Adipocyte (in vitro differentiated cells): Measurements from ENCODE around the gene RBFOX1.

Experiments
- DNase-seq: peaks from one replicate; pipeline ENCODE4 v3.0.0-alpha.2; 2015; ENCODE audit warnings: low read depth
- H3K27me3 ChIP-seq: replicated peaks from 2 replicates; pipeline ENCODE4 v1.7.0; 2013; ENCODE audit warnings: mild to moderate bottlenecking, low read length, moderate library complexity; ENCODE audit not compliant: control insufficient read depth, insufficient read depth
- H3K36me3 ChIP-seq: 2 replicates; pipeline ENCODE4 v1.7.0; 2013; ENCODE audit warnings: low read length, mild to moderate bottlenecking, moderate library complexity; ENCODE audit not compliant: control insufficient read depth, insufficient read depth, severe bottlenecking
- H3K4me1 ChIP-seq: 2 replicates; pipeline ENCODE4 v1.7.0; 2013; ENCODE audit warnings: mild to moderate bottlenecking, low read length, moderate library complexity; ENCODE audit not compliant: control insufficient read depth, insufficient read depth
- H3K4me3 ChIP-seq: 2 replicates; pipeline ENCODE4 v1.7.0; 2013; ENCODE audit warnings: mild to moderate bottlenecking, low read length, moderate library complexity
- H3K9ac ChIP-seq: 2 replicates; pipeline ENCODE4 v1.7.0; 2013; ENCODE audit warnings: mild to moderate bottlenecking, low read length, moderate library complexity
- H3K9me3 ChIP-seq: 2 replicates; pipeline ENCODE4 v1.7.0; 2013; ENCODE audit warnings: mild to moderate bottlenecking, low read length, moderate library complexity; ENCODE audit not compliant: control insufficient read depth

The RBFOX1 gene

DNA sequence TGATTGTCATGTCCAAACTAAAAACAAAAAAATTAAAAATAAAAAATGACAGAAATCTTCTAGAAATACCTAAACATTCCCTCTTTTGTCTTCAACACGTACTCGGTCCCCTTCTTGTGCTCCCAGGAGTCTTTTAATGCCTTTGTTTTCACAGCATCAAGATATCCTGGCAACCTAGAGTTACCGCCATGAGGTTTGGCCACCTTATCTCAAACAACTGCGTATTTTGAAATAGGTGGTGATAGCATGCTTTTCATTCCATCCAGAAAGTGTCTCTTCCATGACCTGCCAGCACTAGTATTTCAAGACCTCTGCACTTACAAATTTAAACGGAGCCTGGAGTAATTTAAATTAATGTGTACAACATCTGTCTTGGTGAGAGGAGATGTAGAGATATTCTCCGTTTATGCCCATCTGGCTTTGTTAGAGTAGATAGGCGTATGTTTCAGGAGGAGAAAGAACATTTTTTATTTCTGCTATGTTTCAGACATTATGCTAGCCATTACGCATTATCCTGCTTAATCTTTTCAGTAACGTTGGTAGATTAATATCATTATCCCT lies 42.0 kb downstream of the RBFOX1 start:
- Histone ChIP-seq H3K36me3 (no peaks in the 10 kb centered on the region), H3K4me1 (no peaks in the 10 kb centered on the region), H3K9me3 (no peaks in the 10 kb centered on the region), H3K9ac (no peak overlapping the region), H3K4me3 (no peak overlapping the region), H3K27me3 (no peaks in the 10 kb centered on the region)
- DNase-seq: no peak

DNA sequence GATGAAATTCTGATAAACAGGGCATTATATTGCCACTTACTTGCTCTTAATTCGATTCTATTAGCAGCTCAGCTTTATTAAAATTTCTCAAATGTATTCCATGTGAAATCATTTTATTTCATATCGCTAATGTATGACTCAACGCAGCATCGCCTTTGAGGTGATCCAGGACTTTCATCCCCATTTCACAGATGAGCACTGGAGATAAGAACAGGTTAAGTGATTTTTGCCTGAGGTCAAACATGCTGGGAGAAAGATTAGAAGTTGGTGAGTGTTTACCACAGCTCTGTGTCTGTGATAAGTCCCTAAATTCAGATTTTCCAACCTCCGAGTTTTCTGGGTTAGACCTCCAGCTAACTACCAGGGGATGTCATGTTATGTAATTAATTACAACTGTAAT lies 43.6 kb downstream of the RBFOX1 start:
- Histone ChIP-seq H3K4me1 (no peaks in the 10 kb centered on the region), H3K9me3 (no peaks in the 10 kb centered on the region), H3K27me3 (no peaks in the 10 kb centered on the region), H3K9ac (no peak overlapping the region), H3K36me3 (no peaks in the 10 kb centered on the region), H3K4me3 (no peak overlapping the region)
- DNase-seq: no peak

DNA sequence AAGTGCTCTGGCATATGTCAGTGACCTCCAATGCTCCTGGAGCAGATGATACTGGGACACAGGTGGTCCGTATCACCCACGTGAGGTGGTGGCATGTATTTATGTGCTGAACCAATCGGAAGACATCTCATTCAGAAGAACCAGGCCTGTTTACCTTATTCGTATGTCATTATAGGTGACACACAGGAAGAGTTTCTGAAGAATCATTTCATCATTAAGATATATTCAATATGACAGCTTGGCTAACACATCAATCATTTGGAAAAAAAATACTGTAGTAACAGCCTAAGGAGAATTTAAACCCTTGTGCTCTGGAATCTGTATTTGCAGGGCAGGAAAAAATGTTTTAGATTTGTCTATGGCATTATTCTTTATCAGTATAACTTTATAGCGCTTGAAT lies 44.6 kb downstream of the RBFOX1 start:
- Histone ChIP-seq H3K9ac (no peak overlapping the region), H3K27me3 (no peaks in the 10 kb centered on the region), H3K4me1 (no peaks in the 10 kb centered on the region), H3K36me3 (no peaks in the 10 kb centered on the region), H3K4me3 (no peak overlapping the region), H3K9me3 (no peaks in the 10 kb centered on the region)
- no peak for DNase-seq

DNA sequence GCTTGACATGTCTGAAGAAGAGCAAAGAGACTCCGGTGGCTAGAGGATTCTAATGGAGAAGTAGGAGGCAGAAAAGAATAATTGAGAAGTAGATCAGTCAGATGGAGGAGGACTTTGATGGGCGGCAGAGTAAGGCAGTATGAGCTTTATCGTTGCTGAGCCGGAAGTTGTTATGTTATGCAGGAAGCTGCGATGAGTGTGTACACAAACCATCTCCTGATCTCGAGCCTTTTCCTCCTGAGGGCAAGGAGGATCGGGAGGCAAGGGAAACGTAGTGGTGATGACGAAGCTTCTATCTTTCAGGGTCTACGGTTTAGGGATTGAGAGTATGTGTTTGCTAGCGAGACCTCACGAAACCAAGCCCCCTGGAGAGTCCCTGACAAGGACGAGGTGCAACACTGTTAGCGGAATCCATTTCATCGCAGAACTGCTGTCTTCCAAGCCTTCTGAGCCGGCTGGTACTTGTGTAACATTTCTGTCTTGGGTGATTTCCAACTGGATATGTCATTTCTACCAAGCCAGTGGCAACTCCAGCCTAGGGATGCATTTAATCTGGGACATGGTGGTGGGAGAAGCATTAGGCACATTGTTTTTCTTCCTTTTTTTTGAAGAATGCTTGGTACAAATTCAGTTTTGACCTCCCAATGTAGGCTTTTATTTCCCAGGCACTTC lies 45.5 kb downstream of the RBFOX1 start:
- Histone ChIP-seq H3K9ac (no peak overlapping the region), H3K4me1 (no peaks in the 10 kb centered on the region), H3K36me3 (no peaks in the 10 kb centered on the region), H3K9me3 (no peaks in the 10 kb centered on the region), H3K27me3 (no peaks in the 10 kb centered on the region), H3K4me3 (no peak overlapping the region)
- DNase-seq: no peak

DNA sequence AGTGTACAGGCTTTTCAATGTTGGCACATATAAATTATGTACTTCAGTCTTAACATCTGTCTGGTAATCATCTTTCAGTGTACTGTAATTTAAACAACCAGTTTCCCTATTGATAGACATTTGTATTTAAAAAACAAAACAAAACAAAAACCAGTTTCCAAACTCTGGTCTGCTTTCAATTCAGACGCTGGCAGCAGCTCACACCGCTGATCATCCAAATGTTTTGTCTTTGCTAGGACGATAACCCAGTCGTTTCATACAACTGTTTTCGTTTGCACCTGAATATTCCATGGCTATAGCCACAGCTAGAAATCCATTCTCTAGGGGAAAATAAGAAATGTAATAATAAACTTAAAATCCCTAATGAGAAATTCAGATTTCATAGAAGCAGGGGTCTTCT lies 47.8 kb downstream of the RBFOX1 start:
- Histone ChIP-seq H3K36me3 (no peaks in the 10 kb centered on the region), H3K9ac (no peak overlapping the region), H3K4me1 (no peaks in the 10 kb centered on the region), H3K4me3 (no peak overlapping the region), H3K9me3 (no peaks in the 10 kb centered on the region), H3K27me3 (no peaks in the 10 kb centered on the region)
- DNase-seq: no peak

GRCh38 chr16:7380911-7381310 lies 48.3 kb downstream of the RBFOX1 start:
- H3K4me3 ChIP-seq: no peak overlapping the region
- no peaks in the 10 kb centered on the region for H3K27me3 ChIP-seq
- no peaks in the 10 kb centered on the region for H3K36me3 ChIP-seq
- no peaks in the 10 kb centered on the region for H3K9me3 ChIP-seq
- DNase-seq: no peak
- H3K4me1 ChIP-seq: no peaks in the 10 kb centered on the region
- H3K9ac ChIP-seq: no peak overlapping the region

DNA sequence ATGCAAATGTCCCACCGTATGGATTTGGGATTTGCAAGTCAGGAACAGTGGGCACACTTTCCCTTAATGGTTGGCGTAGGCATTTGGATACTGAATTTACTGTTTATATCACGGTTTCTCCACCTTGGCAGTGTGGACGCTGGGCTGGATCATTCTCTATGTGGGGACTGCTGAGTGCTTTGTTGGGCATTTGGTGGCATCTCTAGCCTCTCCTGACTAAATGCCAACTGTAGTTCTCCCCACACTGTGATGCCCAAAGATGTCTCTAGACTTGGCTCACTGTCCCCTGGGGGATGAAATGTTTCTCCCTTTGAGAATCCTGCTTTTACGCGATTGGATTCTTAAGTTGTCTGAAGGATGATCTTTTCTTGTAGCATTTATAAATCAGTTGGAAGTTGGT lies 49.0 kb downstream of the RBFOX1 start:
- Histone ChIP-seq H3K27me3 (no peaks in the 10 kb centered on the region), H3K9ac (no peak overlapping the region), H3K36me3 (no peaks in the 10 kb centered on the region), H3K4me1 (no peaks in the 10 kb centered on the region), H3K4me3 (no peak overlapping the region), H3K9me3 (no peaks in the 10 kb centered on the region)
- no peak for DNase-seq

DNA sequence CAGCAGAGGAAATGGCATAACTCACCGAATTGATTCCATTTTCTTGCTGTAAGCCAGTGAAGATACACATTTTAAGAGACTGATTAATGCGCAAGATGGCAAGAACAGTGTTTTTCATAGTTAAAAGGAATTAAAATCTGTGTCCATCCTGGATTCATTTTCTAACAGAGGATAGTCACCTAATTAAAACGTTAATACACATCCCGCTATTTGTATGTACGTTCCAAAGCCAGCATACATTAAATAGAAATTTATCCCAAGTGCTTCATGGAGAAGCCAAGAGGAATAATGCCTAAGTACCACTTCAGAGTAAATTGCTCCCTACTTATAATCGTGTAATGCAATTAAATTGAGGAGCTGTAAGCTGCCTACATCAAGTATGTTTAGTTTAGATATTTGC lies 49.9 kb downstream of the RBFOX1 start:
- Histone ChIP-seq H3K27me3 (no peaks in the 10 kb centered on the region), H3K9me3 (no peaks in the 10 kb centered on the region), H3K36me3 (no peaks in the 10 kb centered on the region), H3K9ac (no peak overlapping the region), H3K4me3 (no peak overlapping the region), H3K4me1 (no peaks in the 10 kb centered on the region)
- no peak for DNase-seq

DNA sequence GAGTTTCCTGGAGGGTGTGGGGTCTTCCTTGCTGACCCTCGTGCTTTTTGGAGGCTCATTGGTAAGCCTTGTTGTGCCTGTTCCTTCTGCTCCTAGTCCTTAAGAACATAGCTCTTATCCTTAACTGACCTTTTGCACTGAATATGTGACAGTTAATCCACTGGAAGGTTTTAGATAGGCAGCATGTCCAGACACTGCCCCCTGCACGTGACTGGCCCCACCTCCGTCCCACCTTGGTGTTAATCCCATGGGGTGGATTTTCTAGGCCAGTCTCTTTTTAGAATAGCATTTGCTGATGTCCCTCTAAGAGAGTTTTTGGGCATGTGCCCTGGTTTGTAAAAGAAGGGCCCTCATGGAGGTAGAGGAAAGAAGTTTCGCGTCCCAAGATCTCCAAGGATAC lies 58.3 kb downstream of the RBFOX1 start:
- no peaks in the 10 kb centered on the region for H3K4me1 ChIP-seq
- no peaks in the 10 kb centered on the region for H3K36me3 ChIP-seq
- no peaks in the 10 kb centered on the region for H3K9me3 ChIP-seq
- no peak overlapping the region for H3K9ac ChIP-seq
- no peak for DNase-seq
- no peak overlapping the region for H3K4me3 ChIP-seq
- H3K27me3 ChIP-seq: no peaks in the 10 kb centered on the region

- H3K4me3 ChIP-seq: no peak overlapping the region
- H3K36me3 ChIP-seq: no peaks in the 10 kb centered on the region
- H3K9me3 ChIP-seq: no peaks in the 10 kb centered on the region
- no peak overlapping the region for H3K9ac ChIP-seq
- DNase-seq: no peak
- H3K4me1 ChIP-seq: no peaks in the 10 kb centered on the region
- H3K27me3 ChIP-seq: no peaks in the 10 kb centered on the region
Observed at GRCh38 chr16:7391694-7392093, 59.0 kb downstream of the RBFOX1 start.

DNA sequence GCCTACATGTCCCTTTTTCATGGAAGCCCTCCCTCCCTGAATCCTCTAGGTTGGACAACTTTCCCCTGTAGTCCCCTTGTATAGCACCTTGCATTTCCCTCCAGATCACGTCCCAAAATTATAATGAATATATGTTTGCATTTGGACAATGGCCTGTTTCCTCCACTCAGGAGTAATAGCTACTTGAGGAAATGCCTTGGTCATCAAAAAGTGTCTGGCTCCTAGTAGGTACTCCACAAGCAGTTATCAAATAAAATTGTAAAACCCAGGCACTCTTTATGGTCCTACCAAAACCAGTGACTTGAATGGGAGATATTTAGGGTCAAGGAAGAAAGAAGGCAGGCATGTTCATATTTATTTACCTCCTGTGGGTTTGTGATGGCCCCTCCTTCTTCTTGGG lies 59.6 kb downstream of the RBFOX1 start:
- Histone ChIP-seq H3K27me3 (no peaks in the 10 kb centered on the region), H3K36me3 (no peaks in the 10 kb centered on the region), H3K4me3 (no peak overlapping the region), H3K4me1 (no peaks in the 10 kb centered on the region), H3K9ac (no peak overlapping the region), H3K9me3 (no peaks in the 10 kb centered on the region)
- no peak for DNase-seq

GRCh38 chr16:7393680-7394079 lies 61.0 kb downstream of the RBFOX1 start:
- Histone ChIP-seq H3K27me3 (no peaks in the 10 kb centered on the region), H3K4me1 (no peaks in the 10 kb centered on the region), H3K4me3 (no peak overlapping the region), H3K9me3 (no peaks in the 10 kb centered on the region), H3K9ac (no peak overlapping the region), H3K36me3 (no peaks in the 10 kb centered on the region)
- DNase-seq: no peak
